Loucy (cell line): ENCODE results near the gene CLDN9.

Source experiments
- CTCF ChIP-seq: fragments of 200-600 bp; sonication (generic); conservative IDR thresholded peaks from 2 replicates; pipeline ENCODE4 v1.5.1; 2014; ENCODE audit warnings: mild to moderate bottlenecking, antibody characterized with exemption, low read length
- EZH2phosphoT487 ChIP-seq: fragments of 200-600 bp; IDR thresholded peaks from 2 replicates; pipeline ENCODE4 v1.6.1; 2018; ENCODE audit warnings: antibody characterized with exemption, mild to moderate bottlenecking, moderate library complexity, borderline replicate concordance

- TF ChIP-seq CTCF (no peak), EZH2phosphoT487 (no peak)
These were observed 46.5 kb upstream of the CLDN9 start for GRCh38 chr16:2966043-2966807.
